H1 (cell line): ENCODE results near the gene UCKL1. TPM values are rescaled to one million over a fixed set of nuclear protein-coding genes. Genes with fewer than 3 reads are reported as not detected.
A peak's percentile ranks its signal among the peaks of the same experiment; 100 is the strongest.

ENCODE experiments used
- ASH2L ChIP-seq: fragments of 200-600, 300-600 bp; sonication (generic); IDR thresholded peaks from one replicate; pipeline ENCODE4 v1.7.1; 2017; ENCODE audit warnings: low read length
- BCL11A ChIP-seq, 2 experiments: IDR thresholded peaks; one replicate each; pipeline ENCODE4 v1.6.1; 2011; ENCODE audit warnings: low read depth in 2 of 2, low read length in 2 of 2, mild to moderate bottlenecking in 2 of 2
- BRCA1 ChIP-seq: IDR thresholded peaks from 2 replicates; pipeline ENCODE4 v1.6.1; 2012; ENCODE audit warnings: low read depth, low read length, improper control_type of control experiment
- CBX5 ChIP-seq: fragments of 300-800, 300-1000 bp; sonication (generic); IDR thresholded peaks from 2 replicates; pipeline ENCODE4 v1.7.1; 2016; ENCODE audit warnings: antibody characterized with exemption, low read length, low read depth
- CBX8 ChIP-seq: fragments of 300-800, 300-1000 bp; sonication (generic); IDR thresholded peaks from 2 replicates; pipeline ENCODE4 v1.7.1; 2016; ENCODE audit warnings: low read depth, low read length, borderline replicate concordance
- CEBPB ChIP-seq: IDR thresholded peaks from 2 replicates; pipeline ENCODE4 v1.6.1; 2012; ENCODE audit warnings: low read depth, low read length
- CHD1 ChIP-seq: IDR thresholded peaks from 2 replicates; pipeline ENCODE4 v1.6.1; 2012; ENCODE audit warnings: low read depth, low read length, improper control_type of control experiment
- CREB1 ChIP-seq: IDR thresholded peaks from 2 replicates; pipeline ENCODE4 v1.6.1; 2012; ENCODE audit warnings: inconsistent platforms
- CTBP2 ChIP-seq: IDR thresholded peaks from 2 replicates; pipeline ENCODE4 v1.7.0; 2011; ENCODE audit warnings: borderline replicate concordance, mild to moderate bottlenecking, moderate library complexity, mixed read lengths, low read length; ENCODE audit not compliant: insufficient read depth, insufficient read length
- EP300 ChIP-seq, 2 experiments: IDR thresholded peaks; 1 replicate in 1 of 2; 2 replicates in 1 of 2; pipeline ENCODE4 v1.6.1; 2011 to 2012; ENCODE audit warnings: low read depth in 2 of 2, low read length in 2 of 2, mild to moderate bottlenecking in 2 of 2, borderline replicate concordance in 1 of 2, inconsistent platforms in 1 of 2, moderate library complexity in 1 of 2
- EZH2 ChIP-seq: fragments of 200-600 bp; sonication (generic); IDR thresholded peaks from 2 replicates; pipeline ENCODE4 v1.7.1; 2012; ENCODE audit warnings: low read depth, mild to moderate bottlenecking, moderate library complexity, low read length, inconsistent platforms; ENCODE audit not compliant: severe bottlenecking
- FOSL1 ChIP-seq: IDR thresholded peaks from 2 replicates; pipeline ENCODE4 v1.6.1; 2011; ENCODE audit warnings: mild to moderate bottlenecking, low read depth, low read length, moderate library complexity; ENCODE audit not compliant: insufficient read depth
- GABPA ChIP-seq: IDR thresholded peaks from 2 replicates; pipeline ENCODE4 v1.6.1; 2011; ENCODE audit warnings: mild to moderate bottlenecking, low read length, moderate library complexity, borderline replicate concordance; ENCODE audit not compliant: insufficient read depth
- HDAC6 ChIP-seq: IDR thresholded peaks from one replicate; pipeline ENCODE4 v1.7.1; 2012; ENCODE audit warnings: low read depth, mild to moderate bottlenecking, inconsistent platforms, low read length, moderate library complexity
- KDM4A ChIP-seq: IDR thresholded peaks from one replicate; pipeline ENCODE4 v1.7.1; 2012; ENCODE audit warnings: low read depth, mild to moderate bottlenecking, moderate library complexity, low read length, inconsistent platforms; ENCODE audit not compliant: severe bottlenecking
- KDM5A ChIP-seq: fragments of 200-600 bp; IDR thresholded peaks from 2 replicates; pipeline ENCODE4 v1.7.1; 2012; ENCODE audit warnings: mild to moderate bottlenecking, low read length, inconsistent platforms, mixed read lengths
- MAFK ChIP-seq: IDR thresholded peaks from 2 replicates; pipeline ENCODE4 v1.6.1; 2012; ENCODE audit warnings: low read depth, mild to moderate bottlenecking, improper control_type of control experiment, low read length
- MAX ChIP-seq: IDR thresholded peaks from 2 replicates; pipeline ENCODE4 v1.6.1; 2012; ENCODE audit warnings: inconsistent platforms
- NRF1 ChIP-seq: IDR thresholded peaks from 2 replicates; pipeline ENCODE4 v1.6.1; 2011; ENCODE audit warnings: mild to moderate bottlenecking, low read depth, low read length, improper control_type of control experiment
- PHF8 ChIP-seq: fragments of 200-600 bp; sonication (generic); conservative IDR thresholded peaks from 2 replicates; pipeline ENCODE4 v1.7.1; 2012; ENCODE audit warnings: low read depth, mild to moderate bottlenecking, inconsistent platforms, low read length, moderate library complexity
- RAD21 ChIP-seq, 2 experiments: IDR thresholded peaks in 1 of 2; conservative IDR thresholded peaks in 1 of 2; 2 replicates each; pipeline ENCODE4 v1.6.1; 2011; ENCODE audit warnings: low read depth in 2 of 2, low read length in 2 of 2, improper control_type of control experiment in 1 of 2, inconsistent platforms in 1 of 2, mild to moderate bottlenecking in 1 of 2, moderate library complexity in 1 of 2
- SIRT6 ChIP-seq: IDR thresholded peaks from one replicate; pipeline ENCODE4 v1.7.1; 2012; ENCODE audit warnings: low read length, inconsistent platforms
- SIX5 ChIP-seq: IDR thresholded peaks from 2 replicates; pipeline ENCODE4 v1.6.1; 2011; ENCODE audit warnings: mild to moderate bottlenecking, low read depth, low read length
- TAF7 ChIP-seq: optimal IDR thresholded peaks from 2 replicates; pipeline ENCODE3; 2011; ENCODE audit warnings: low read depth, mild to moderate bottlenecking, inconsistent platforms, low read length, moderate library complexity, borderline replicate concordance
- TEAD4 ChIP-seq: IDR thresholded peaks from 2 replicates; pipeline ENCODE4 v1.6.1; 2012; ENCODE audit warnings: low read depth, low read length, inconsistent platforms, mixed read lengths
- polyA plus RNA-seq, 7 experiments: library from polyadenylated mRNA; depleted of rRNA in 3 of 7; stranded (reverse) in 5 of 7; unstranded in 2 of 7; fragments of >200 nt in 5 of 7; fragments of 200-250 nt in 2 of 7; gene quantifications; 1 replicate in 5 of 7; 2 replicates in 1 of 7; 4 replicates in 1 of 7; pipeline versions ENCODE4 v1.2.1 to v1.2.3, GENCODE V29; 2011 to 2013; ENCODE audit warnings: missing spikeins in 2 of 7, mixed read lengths in 2 of 7
- total RNA-seq: library from RNA; stranded (reverse); fragmentation: NEBNext Ultra II Directional; extraction: Animal tissue kit (Norgen Biotek cat#: 25700); gene quantifications from 2 replicates; pipeline ENCODE4 v1.2.1, GENCODE V29; 2021

The UCKL1 gene
- total and polyA plus RNA-seq, 2 of the 8 experiments (the other 6 are each of a cell fraction or from before 2014, with no cell fraction given): 36.5 to 91.2 TPM

- TF ChIP-seq SIX5: no peak
- TF ChIP-seq CHD1: no peak
- peak; percentile 50 for TF ChIP-seq MAX
- peak; percentile 60 for TF ChIP-seq CTBP2
- TF ChIP-seq SIRT6: no peak
- TF ChIP-seq ASH2L: no peak
- no peak for TF ChIP-seq KDM5A
- peak; percentile 49; the same call in 1 of the 2 replicates for TF ChIP-seq CREB1
- TF ChIP-seq CBX5: no peak
- TF ChIP-seq RAD21 (IDR thresholded peaks at IDR 0.05 in 1 of 2, conservative IDR thresholded peaks at IDR 0.05 in 1 of 2; ENCODE audit: low read depth in 2 of 2, low read length in 2 of 2): peak; percentile 93 to 95
- TF ChIP-seq KDM4A: peak; percentile 60
- 0 out of 2 replicates have a peak, but pooled peaks have one; percentile 14 for TF ChIP-seq PHF8
- TF ChIP-seq GABPA: peak; percentile 77
- peak; percentile 29 for TF ChIP-seq EZH2
- TF ChIP-seq FOSL1: no peak
- no peak for TF ChIP-seq CBX8
- TF ChIP-seq BCL11A (IDR thresholded peaks at IDR 0.05; ENCODE audit: low read depth in 2 of 2, low read length in 2 of 2): no peak
- no peak for TF ChIP-seq HDAC6
- no peak for TF ChIP-seq CEBPB
- TF ChIP-seq TEAD4: no peak
- no peak for TF ChIP-seq BRCA1
- TF ChIP-seq NRF1: no peak
- no peak for TF ChIP-seq TAF7
- no peak for TF ChIP-seq EP300 (IDR thresholded peaks at IDR 0.05; ENCODE audit: borderline replicate concordance in 1 of 2, low read depth in 2 of 2, low read length in 2 of 2)
- TF ChIP-seq MAFK: no peak
Measured at GRCh38 chr20:63973636-63974401, 17.6 kb upstream of the UCKL1 start (continued).
